HepG2 (cell line): ENCODE data around the gene PLEKHG5. TPM values are rescaled to one million over a fixed set of nuclear protein-coding genes. Genes with fewer than 3 reads are reported as not detected.

Experiments
- ATAC-seq: fragments of 200-7000 bp; cut with Tn5 transposase; 3 replicates; pipeline ENCODE4 v1.9.1; 2020; ENCODE audit warnings: mild to moderate bottlenecking, moderate library complexity
- BruUV-seq: library from RNA; stranded (reverse); fragments of 400-500 nt; replicated peaks from 2 replicates; lab custom pipeline; 2021; lab: Mats Ljungman, UMichigan
- CTCF ChIA-PET: fragments of 300-600 bp; formaldehyde crosslinking; extraction: SDS; loops from one replicate; lab custom pipeline; 2021; ENCODE audit warnings: low total read pairs, inconsistent platforms, low intra/inter-chr PET ratio; lab: Yijun Ruan, JAX
- POLR2A ChIA-PET: fragments of 350-600 bp; sonication (Branson Sonifier 250); formaldehyde crosslinking; loops from one replicate; lab custom pipeline; 2020; ENCODE audit warnings: antibody characterized with exemption, inconsistent platforms; lab: Yijun Ruan, JAX
- DNase-seq: peaks from one replicate; pipeline ENCODE4 v3.0.0-alpha.2; 2015; ENCODE audit warnings: low spot score
- FAIRE-seq: peaks from 3 replicates; lab custom pipeline; 2011; peaks lifted over from hg19 to GRCh38; lab: Jason Lieb, UNC
- H2AFZ ChIP-seq: one replicate; pipeline ENCODE4 v1.6.1; 2011; ENCODE audit warnings: low read length, inconsistent platforms
- H3K27ac ChIP-seq: fragments of 300-600 bp; 3 replicates; pipeline ENCODE4 v1.8.0; 2011; ENCODE audit warnings: mixed run types, mild to moderate bottlenecking, mixed read lengths, low read length, inconsistent platforms; ENCODE audit not compliant: insufficient read depth; ENCODE audit errors: extremely low read length
- H3K27me3 ChIP-seq, 2 experiments: fragments of 200-600 bp in 1 of 2; 2 replicates in 1 of 2; 3 replicates in 1 of 2; pipeline versions ENCODE4 v1.6.0 to v1.8.0; 2011; ENCODE audit warnings: low read length in 2 of 2, mild to moderate bottlenecking in 2 of 2, moderate library complexity in 2 of 2, inconsistent platforms in 1 of 2; ENCODE audit not compliant: insufficient read depth in 2 of 2, control insufficient read depth in 1 of 2
- H3K36me3 ChIP-seq, 2 experiments: fragments of 200-600 bp in 1 of 2; replicated peaks in 1 of 2; 2 replicates in 1 of 2; 3 replicates in 1 of 2; pipeline versions ENCODE4 v1.5.1 to v1.8.0; 2011; ENCODE audit warnings: low read length in 2 of 2, inconsistent platforms in 1 of 2; ENCODE audit not compliant: insufficient read depth in 2 of 2, control insufficient read depth in 1 of 2
- H3K4me1 ChIP-seq: 2 replicates; pipeline ENCODE4 v1.5.1; 2012; ENCODE audit warnings: low read length, inconsistent platforms; ENCODE audit not compliant: insufficient read depth
- H3K4me2 ChIP-seq: 2 replicates; pipeline ENCODE4 v1.6.0; 2011; ENCODE audit warnings: low read depth, low read length, inconsistent platforms
- H3K4me3 ChIP-seq, 3 experiments: fragments of 200-600 bp in 1 of 3; sonication (generic), shearing (Covaris generic) in 1 of 3; replicated peaks in 1 of 3; 2 replicates each; pipeline ENCODE4 v1.5.1; 2011 to 2016; ENCODE audit warnings: low read length in 3 of 3, inconsistent platforms in 2 of 3, low read depth in 2 of 3, mild to moderate bottlenecking in 2 of 3, control low read depth in 1 of 3, mixed read lengths in 1 of 3; ENCODE audit not compliant: insufficient read depth in 1 of 3
- H3K79me2 ChIP-seq: one replicate; pipeline ENCODE4 v1.6.1; 2011; ENCODE audit warnings: low read length, inconsistent platforms; ENCODE audit not compliant: insufficient read depth
- H3K9ac ChIP-seq: 2 replicates; pipeline ENCODE4 v1.6.0; 2011; ENCODE audit warnings: mild to moderate bottlenecking, low read depth, low read length, inconsistent platforms; ENCODE audit not compliant: insufficient read depth
- H3K9me3 ChIP-seq: 2 replicates; pipeline ENCODE4 v1.5.1; 2012; ENCODE audit warnings: mild to moderate bottlenecking, low read length
- H4K20me1 ChIP-seq: 2 replicates; pipeline ENCODE4 v1.6.0; 2011; ENCODE audit warnings: inconsistent platforms, mild to moderate bottlenecking, low read length, moderate library complexity; ENCODE audit not compliant: insufficient read depth
- ADNP ChIP-seq: sonication (generic); formaldehyde crosslinking; IDR thresholded peaks from 2 replicates; pipeline ENCODE4 v1.4.0; 2020; ENCODE audit warnings: missing genetic modification reagents
- E2F2 ChIP-seq: sonication (generic); formaldehyde crosslinking; IDR thresholded peaks from 2 replicates; pipeline ENCODE4 v1.4.0; 2020; ENCODE audit warnings: missing genetic modification reagents, borderline replicate concordance
- GABPB1 ChIP-seq: IDR thresholded peaks from 2 replicates; pipeline ENCODE4 v1.6.1; 2016; ENCODE audit warnings: mild to moderate bottlenecking, missing genetic modification reagents, moderate library complexity, missing compliant biosample characterization
- HDAC6 ChIP-seq: fragments of 200-600 bp; sonication (generic); IDR thresholded peaks from 2 replicates; pipeline ENCODE4 v1.7.0; 2017; ENCODE audit warnings: mild to moderate bottlenecking, antibody characterized with exemption, low read length, low read depth
- JDP2 ChIP-seq: sonication (generic); formaldehyde crosslinking; IDR thresholded peaks from 2 replicates; pipeline ENCODE4 v1.8.1; 2022; ENCODE audit warnings: missing genetic modification reagents, borderline replicate concordance
- KDM5B ChIP-seq: sonication (generic); formaldehyde crosslinking; IDR thresholded peaks from 2 replicates; pipeline ENCODE4 v1.4.0; 2020; ENCODE audit warnings: missing genetic modification reagents, mild to moderate bottlenecking, borderline replicate concordance
- KLF6 ChIP-seq: IDR thresholded peaks from 2 replicates; pipeline ENCODE4 v1.8.0; 2016; ENCODE audit warnings: missing biosample characterization, missing genetic modification reagents
- NFE2L2 ChIP-seq: fragments of 150-350 bp; IDR thresholded peaks from 2 replicates; pipeline ENCODE4 v1.6.1; 2014; ENCODE audit warnings: low read length
- RBFOX2 ChIP-seq: fragments of 200-400 bp; formaldehyde crosslinking; IDR thresholded peaks from 2 replicates; pipeline ENCODE4 v1.6.1; 2017; ENCODE audit warnings: low read depth, mild to moderate bottlenecking, low read length
- ZFY ChIP-seq: sonication (generic); formaldehyde crosslinking; IDR thresholded peaks from 2 replicates; pipeline ENCODE4 v1.4.0; 2020; ENCODE audit warnings: missing genetic modification reagents
- ZIK1 ChIP-seq: sonication (generic); formaldehyde crosslinking; IDR thresholded peaks from 2 replicates; pipeline ENCODE4 v1.5.0; 2020; ENCODE audit warnings: mild to moderate bottlenecking, low read depth, missing genetic modification reagents, borderline replicate concordance
- ZNF629 ChIP-seq: sonication (generic); formaldehyde crosslinking; conservative IDR thresholded peaks from 2 replicates; pipeline ENCODE4 v1.5.0; 2020; ENCODE audit warnings: missing genetic modification reagents
- ZNF687 ChIP-seq: sonication (generic); formaldehyde crosslinking; IDR thresholded peaks from 2 replicates; pipeline ENCODE4 v1.5.1; 2020; ENCODE audit warnings: mild to moderate bottlenecking, missing genetic modification reagents, moderate library complexity
- ZNF770 ChIP-seq: sonication (generic); formaldehyde crosslinking; IDR thresholded peaks from 2 replicates; pipeline ENCODE4 v1.5.0; 2020; ENCODE audit warnings: mild to moderate bottlenecking, missing genetic modification reagents
- ZNF782 ChIP-seq: sonication (generic); formaldehyde crosslinking; IDR thresholded peaks from 2 replicates; pipeline ENCODE4 v1.4.0; 2020; ENCODE audit warnings: missing genetic modification reagents, mild to moderate bottlenecking, borderline replicate concordance
- ZSCAN12 ChIP-seq: sonication (generic); formaldehyde crosslinking; IDR thresholded peaks from 2 replicates; pipeline ENCODE4 v1.9.0; 2021; ENCODE audit warnings: mild to moderate bottlenecking, missing genetic modification reagents
- WGBS: methylation state at CpG from one replicate; pipeline ENCODE4 v1.1.6; 2017; ENCODE audit warnings: low lambda C conversion rate; 5-methylcytosine and 5-hydroxymethylcytosine counted together
- in situ Hi-C: cut with HindIII; loops from 2 replicates; pipeline ENCODE4 v1.10.0; 2017; ENCODE audit warnings: low pct_unique_long_range_greater_than_20kb; ENCODE audit not compliant: extremely low pct_ligation_motif_present
- intact Hi-C: fragments of 100-400 bp; cut with micrococcal nuclease; formaldehyde crosslinking; loops from one replicate; pipeline ENCODE4 v1.10.0; 2022; ENCODE audit not compliant: unreplicated experiment
- polyA plus RNA-seq, 8 experiments: library from polyadenylated mRNA; depleted of rRNA in 3 of 8; stranded (reverse) in 7 of 8; unstranded in 1 of 8; fragments of >200 nt; fragmentation: Illumina TruSeq in 4 of 8; extraction: Trizol in 4 of 8; gene quantifications; 2 replicates each; pipeline versions ENCODE4 v1.2.1 to v1.2.3, GENCODE V29; 2011 to 2016; ENCODE audit warnings: low read depth in 4 of 8, missing spikeins in 1 of 8, mixed read lengths in 1 of 8; ENCODE audit not compliant: insufficient read depth in 1 of 8
- total RNA-seq, 5 experiments: library from RNA; depleted of rRNA; stranded (reverse); fragments of >200 nt; fragmentation: Illumina TruSeq; extraction: Trizol; gene quantifications; 2 replicates each; pipeline ENCODE4 v1.2.3, GENCODE V29; 2016; ENCODE audit warnings: low read depth in 1 of 5

Gene PLEKHG5
- total and polyA plus RNA-seq, 2 of the 13 experiments (the other 11 are each of a cell fraction or from before 2014, with no cell fraction given), result 1.9 to 3.5 TPM

- Histone ChIP-seq H3K9me3 (no peaks in the 10 kb centered on the region), H3K27ac (no peak overlapping the region), H3K4me3 (peak overlapping the region in 1 of 3 experiments; percentile 18; a peak in 2 of 6 replicates), H3K27me3 (peaks cover 34 to 76% of the 10 kb centered on the region in 2 experiments; a peak in 4 of 5 replicates), H3K36me3 (no peaks in the 10 kb centered on the region), H3K9ac (no peak overlapping the region), H3K4me2 (peak overlapping the region; percentile 40), H4K20me1 (no peaks in the 10 kb centered on the region), H3K79me2 (no peaks in the 10 kb centered on the region), H2AFZ (no peak overlapping the region), H3K4me1 (peaks cover 62% of the 10 kb centered on the region)
- ATAC-seq, result 0 out of 3 replicates have a peak, but pooled peaks have one; percentile 2
- no TSS peak for BruUV-seq
- intact Hi-C loops (no loop called here), in situ Hi-C loops (no loop called here)
- CTCF ChIA-PET, result no interaction called here
- POLR2A ChIA-PET, result no interaction called here
- WGBS, result 33% methylated on average over 23 of the region's 31 CpGs
- no peak for FAIRE-seq
- DNase-seq, result no peak
- TF ChIP-seq HDAC6 (no peak), E2F2 (CRISPR knock-in tag) (no peak), JDP2 (CRISPR knock-in tag) (no peak), ZNF629 (CRISPR knock-in tag) (peak; percentile 84), NFE2L2 (no peak), ZNF770 (0 out of 2 replicates have a peak, but pooled peaks have one; percentile 27), ZIK1 (CRISPR knock-in tag) (no peak), ZNF687 (peak; percentile 39), ZSCAN12 (CRISPR knock-in tag) (no peak), GABPB1 (CRISPR knock-in tag) (peak; percentile 12; the same call in 1 of the 2 replicates), KDM5B (0 out of 2 replicates have a peak, but pooled peaks have one; percentile 7), ZFY (CRISPR knock-in tag) (peak; percentile 28; the same call in 1 of the 2 replicates), KLF6 (no peak), ADNP (CRISPR knock-in tag) (no peak), ZNF782 (CRISPR knock-in tag) (no peak), RBFOX2 (0 out of 2 replicates have a peak, but pooled peaks have one; percentile 32)
These were observed 14.1 kb upstream of the PLEKHG5 start for GRCh38 chr1:6505367-6506209.
